NAMALWA (cell line): ENCODE measurements around the gene KCTD19.

Source experiments
- DNase-seq: peaks from one replicate; pipeline ENCODE4 v3.0.0-alpha.2; 2015; ENCODE audit warnings: low spot score

The KCTD19 gene

DNA sequence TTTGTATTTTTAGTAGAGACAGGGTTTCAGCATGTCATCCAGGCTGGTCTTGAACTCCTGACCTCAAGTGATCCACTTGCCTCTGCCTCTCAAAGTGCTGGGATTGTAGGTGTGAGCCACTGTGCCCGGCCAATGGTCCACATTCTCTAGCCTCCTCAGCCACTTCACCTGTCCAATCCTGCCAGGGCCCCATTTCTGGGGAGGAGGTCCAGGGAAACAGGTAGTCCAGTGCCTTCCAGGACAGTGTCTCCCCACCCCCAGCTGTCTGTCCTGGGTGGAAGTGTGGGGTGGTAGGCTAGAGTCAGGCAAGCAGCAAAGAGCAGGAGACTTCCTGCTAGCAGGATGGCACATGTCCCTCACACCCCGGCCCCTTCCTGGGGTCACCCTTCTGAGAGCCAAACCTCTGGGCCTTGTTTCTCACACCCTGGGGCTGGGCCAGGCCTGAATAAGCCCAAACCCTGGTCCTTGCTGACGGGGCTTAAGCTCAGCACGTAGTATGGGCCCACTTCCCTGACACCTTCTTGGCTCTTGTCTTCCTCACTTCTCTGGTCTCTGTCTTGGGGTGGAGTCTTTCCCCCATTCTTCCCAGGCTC, 84.3 kb downstream of the KCTD19 start:
- no peak for DNase-seq

DNA sequence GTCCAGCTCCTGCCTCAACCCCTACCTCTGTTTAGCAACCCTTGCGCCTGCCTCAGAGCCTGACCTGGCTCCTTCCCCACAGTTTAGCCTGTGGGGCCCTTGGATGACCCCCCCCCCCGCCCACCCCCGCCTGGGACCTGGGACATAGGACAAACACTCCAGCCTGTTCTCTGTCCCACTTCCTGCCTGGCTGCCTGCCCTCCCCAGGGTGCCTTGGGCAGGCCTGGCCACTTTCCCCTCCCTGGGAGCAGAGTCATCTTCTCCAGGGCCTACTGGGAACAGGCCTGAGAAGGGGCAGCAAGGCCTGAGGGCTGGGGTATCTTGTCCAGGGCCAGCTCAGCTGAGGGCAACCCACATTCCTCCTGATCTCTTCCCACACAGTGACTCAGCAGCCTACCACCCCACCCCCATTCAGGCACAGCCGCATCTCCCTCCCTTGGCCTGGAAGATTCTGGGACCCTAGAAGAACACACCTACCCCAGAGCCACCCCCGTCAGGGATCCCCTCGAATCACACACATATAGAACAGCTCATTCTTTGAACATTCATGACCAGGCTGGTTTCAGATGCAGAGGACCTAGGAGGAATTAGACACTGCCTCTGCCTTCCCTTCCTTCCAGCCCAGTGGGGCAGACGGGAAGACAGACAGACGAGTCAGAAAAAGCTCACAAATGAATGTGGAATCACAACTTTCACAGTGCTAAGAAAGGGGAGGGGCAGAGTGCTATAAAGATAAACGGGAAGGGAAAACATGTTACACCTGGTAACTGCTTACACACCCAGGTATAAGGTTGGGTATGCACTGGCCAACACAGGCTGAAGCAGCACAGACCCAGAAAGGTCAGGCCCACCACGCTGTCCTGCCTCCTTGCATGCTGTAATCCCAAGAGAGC, 85.3 kb downstream of the KCTD19 start:
- DNase-seq, result no peak

DNA sequence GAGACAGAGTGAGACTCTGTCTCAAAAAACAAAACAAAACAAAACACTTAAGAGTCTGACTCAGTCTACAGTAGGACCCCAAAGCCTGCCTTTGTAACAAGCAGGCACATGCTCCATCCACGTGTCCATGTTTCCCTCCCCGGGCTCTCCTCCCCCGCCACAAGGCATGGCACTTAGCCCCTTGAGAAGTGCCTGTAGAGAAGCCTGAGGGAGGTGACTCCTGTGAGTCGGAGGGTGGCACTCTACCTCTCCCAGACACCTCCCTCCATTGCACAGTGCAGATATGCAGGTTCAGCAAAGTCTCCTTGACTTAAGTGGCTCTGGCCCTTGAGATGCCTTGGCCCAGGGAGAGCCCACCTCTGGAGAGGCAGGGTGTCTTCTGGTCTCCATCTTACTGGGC, 86.0 kb downstream of the KCTD19 start:
- no peak for DNase-seq
